K562 (cell line): ENCODE results near the gene RHEB. TPM values are rescaled to one million over a fixed set of nuclear protein-coding genes. Genes with fewer than 3 reads are reported as not detected.
A peak's percentile ranks its signal among the peaks of the same experiment; 100 is the strongest.

Source experiments
- ARHGAP35 ChIP-seq: fragments of 450-650 bp; IDR thresholded peaks from 2 replicates; pipeline ENCODE4 v1.6.1; 2018; ENCODE audit not compliant: partially characterized antibody
- CBX2 ChIP-seq: fragments of 200-600 bp; sonication (generic); IDR thresholded peaks from one replicate; pipeline ENCODE4 v1.6.1; 2012; ENCODE audit warnings: mild to moderate bottlenecking, low read length, inconsistent platforms; ENCODE audit not compliant: insufficient read depth, poor library complexity, severe bottlenecking
- CREM ChIP-seq: IDR thresholded peaks from 2 replicates; pipeline ENCODE4 v1.6.1; 2014; ENCODE audit warnings: antibody characterized with exemption, low read depth
- CSDE1 ChIP-seq, 2 experiments: fragments of 450-650 bp; IDR thresholded peaks; 2 replicates each; pipeline ENCODE4 v1.6.1; 2016; ENCODE audit warnings: mild to moderate bottlenecking in 1 of 2
- DACH1 ChIP-seq: fragments of 450-650 bp; IDR thresholded peaks from 2 replicates; pipeline ENCODE4 v1.6.1; 2018; ENCODE audit not compliant: partially characterized antibody
- GTF2A2 ChIP-seq: IDR thresholded peaks from 2 replicates; pipeline ENCODE4 v1.6.1; 2016; ENCODE audit warnings: mild to moderate bottlenecking, missing genetic modification characterization, missing compliant biosample characterization
- HNRNPLL ChIP-seq: fragments of 200-400 bp; formaldehyde crosslinking; IDR thresholded peaks from 2 replicates; pipeline ENCODE4 v1.6.1; 2017; ENCODE audit warnings: low read length, low read depth, mild to moderate bottlenecking; ENCODE audit not compliant: poor library complexity, severe bottlenecking
- IFI16 ChIP-seq: fragments of 250-450 bp; sonication (Bioruptor Pico); IDR thresholded peaks from 2 replicates; pipeline ENCODE4 v2.1.2; 2022; ENCODE audit warnings: mild to moderate bottlenecking, inconsistent platforms
- KDM2B ChIP-seq: fragments of 250-450 bp; sonication (Bioruptor Pico); IDR thresholded peaks from 2 replicates; pipeline ENCODE4 v1.8.0; 2021; ENCODE audit warnings: mild to moderate bottlenecking, moderate library complexity
- LARP7 ChIP-seq: fragments of 450-650 bp; IDR thresholded peaks from 2 replicates; pipeline ENCODE4 v1.6.1; 2016
- OTX1 ChIP-seq: fragments of 450-650 bp; formaldehyde crosslinking; IDR thresholded peaks from 2 replicates; pipeline ENCODE4 v1.4.0; 2022; ENCODE audit warnings: mild to moderate bottlenecking
- PURB ChIP-seq: sonication (generic); formaldehyde crosslinking; IDR thresholded peaks from 2 replicates; pipeline ENCODE4 v1.9.0; 2021; ENCODE audit warnings: low read depth, mild to moderate bottlenecking, missing genetic modification reagents
- RBM15 ChIP-seq: fragments of 200-400 bp; formaldehyde crosslinking; IDR thresholded peaks from 2 replicates; pipeline ENCODE4 v1.6.1; 2018; ENCODE audit warnings: mild to moderate bottlenecking, low read length, moderate library complexity; ENCODE audit not compliant: insufficient read depth
- SMARCA5 ChIP-seq: fragments of 450-650 bp; IDR thresholded peaks from 2 replicates; pipeline ENCODE4 v1.6.1; 2016
- SMARCC2 ChIP-seq: fragments of 450-650 bp; IDR thresholded peaks from 2 replicates; pipeline ENCODE4 v1.6.1; 2017; ENCODE audit warnings: antibody characterized with exemption, moderate library complexity, mild to moderate bottlenecking, low read depth
- ZNF124 ChIP-seq: sonication (generic); formaldehyde crosslinking; IDR thresholded peaks from 2 replicates; pipeline ENCODE4 v1.8.1; 2022; ENCODE audit warnings: missing genetic modification reagents
- ZNF551 ChIP-seq: fragments of 250-450 bp; sonication (Bioruptor Pico); IDR thresholded peaks from 2 replicates; pipeline ENCODE4 v1.5.0; 2021; ENCODE audit warnings: mild to moderate bottlenecking, moderate library complexity
- ZNF79 ChIP-seq: fragments of 250-450 bp; sonication (Bioruptor Pico); IDR thresholded peaks from 2 replicates; pipeline ENCODE4 v1.4.0; 2020; ENCODE audit warnings: low read depth, mild to moderate bottlenecking, moderate library complexity
- polyA plus RNA-seq, 8 experiments: library from polyadenylated mRNA; depleted of rRNA in 4 of 8; stranded (reverse) in 5 of 8; unstranded in 3 of 8; fragments of >200 nt; fragmentation: Nextera tagmentation in 2 of 8; fragmentation: Illumina TruSeq in 1 of 8; extraction: Ambion mirVana in 2 of 8; extraction: Trizol in 1 of 8; gene quantifications; 2 replicates each; pipeline versions ENCODE4 v1.2.1 to v1.2.3, GENCODE V29; 2011 to 2014; ENCODE audit warnings: inconsistent platforms in 1 of 8, missing spikeins in 1 of 8
- total RNA-seq, 7 experiments: library from RNA; depleted of rRNA in 6 of 7; stranded (reverse); fragments of >200 nt in 6 of 7; fragmentation: Illumina TruSeq in 2 of 7; extraction: Trizol in 2 of 7; gene quantifications; 2 replicates each; pipeline versions ENCODE4 v1.2.1 to v1.2.3, GENCODE V29; 2011 to 2021; ENCODE audit warnings: low replicate concordance in 1 of 7
- TF ChIP-seq, protein P1 (sequence below): fragments of 250-450 bp; sonication (Bioruptor Pico); IDR thresholded peaks from 2 replicates; pipeline ENCODE4 v1.9.0; 2021; ENCODE audit warnings: mild to moderate bottlenecking
- TF ChIP-seq, protein P2 (sequence below): fragments of 450-650 bp; IDR thresholded peaks from one replicate; pipeline ENCODE4 v1.6.1; 2018; ENCODE audit warnings: mild to moderate bottlenecking, moderate library complexity; ENCODE audit not compliant: partially characterized antibody
- TF ChIP-seq, protein P3 (sequence below): fragments of 450-650 bp; IDR thresholded peaks from 2 replicates; pipeline ENCODE4 v1.6.1; 2017; ENCODE audit warnings: antibody characterized with exemption
- TF ChIP-seq, protein P4 (sequence below): fragments of 250-450 bp; sonication (Bioruptor Pico); IDR thresholded peaks from 2 replicates; pipeline ENCODE4 v1.5.0; 2020; ENCODE audit warnings: mild to moderate bottlenecking
- TF ChIP-seq, protein P5 (sequence below): sonication (generic); formaldehyde crosslinking; IDR thresholded peaks from 2 replicates; pipeline ENCODE4 v1.4.0; 2020; ENCODE audit warnings: mild to moderate bottlenecking, missing genetic modification reagents

RHEB gene
- total and polyA plus RNA-seq, 9 of the 15 experiments (the other 6 are each of a cell fraction or from before 2014, with no cell fraction given) = 28.5 to 249 (median 182) TPM

DNA sequence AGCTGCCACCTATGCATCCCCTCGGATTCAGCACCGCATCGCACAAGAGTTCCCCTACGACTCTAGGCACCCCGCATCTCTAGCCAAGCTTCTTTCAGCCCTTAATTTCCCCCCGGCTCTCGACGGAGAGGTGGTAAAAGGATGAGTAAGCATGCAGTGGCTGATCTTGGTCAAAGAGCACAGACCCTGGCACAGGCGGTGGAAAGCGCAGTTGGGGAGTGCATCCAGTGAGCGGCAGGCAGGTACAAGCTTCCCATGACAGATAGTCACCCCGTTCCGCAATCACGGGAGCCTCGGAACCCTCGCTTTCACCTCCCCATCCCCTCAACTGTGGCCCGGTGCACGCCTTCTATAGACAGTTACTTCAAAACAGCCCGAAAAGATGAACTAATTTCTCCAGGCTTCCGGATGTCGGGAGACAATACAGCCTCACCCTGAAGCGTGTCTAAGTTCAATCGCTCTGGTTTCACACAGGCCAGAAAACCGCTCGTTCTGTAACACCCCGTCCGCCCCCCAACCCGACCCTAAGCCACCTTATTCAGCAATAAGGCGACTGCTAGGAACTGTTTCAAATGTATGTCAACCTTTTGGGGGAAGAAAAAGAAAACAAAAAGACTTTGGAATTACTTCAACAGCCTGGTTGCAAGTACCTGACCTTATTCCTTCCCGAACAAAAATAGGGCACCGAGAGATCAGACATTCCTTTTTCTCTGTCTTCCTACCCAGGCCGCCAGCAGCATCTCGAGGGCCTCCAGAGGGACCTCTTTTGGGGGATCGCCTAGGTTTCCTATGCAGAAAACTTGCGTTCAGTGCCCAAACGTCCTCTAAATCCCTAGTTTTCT is 1.4 kb downstream of the RHEB start (continued):
- TF ChIP-seq, protein P1, sequence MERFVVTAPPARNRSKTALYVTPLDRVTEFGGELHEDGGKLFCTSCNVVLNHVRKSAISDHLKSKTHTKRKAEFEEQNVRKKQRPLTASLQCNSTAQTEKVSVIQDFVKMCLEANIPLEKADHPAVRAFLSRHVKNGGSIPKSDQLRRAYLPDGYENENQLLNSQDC (CRISPR knock-in tag) = no peak
- TF ChIP-seq GTF2A2 (tag) = no peak
- TF ChIP-seq CBX2 = no peak
- TF ChIP-seq HNRNPLL = no peak
- TF ChIP-seq, protein P2, sequence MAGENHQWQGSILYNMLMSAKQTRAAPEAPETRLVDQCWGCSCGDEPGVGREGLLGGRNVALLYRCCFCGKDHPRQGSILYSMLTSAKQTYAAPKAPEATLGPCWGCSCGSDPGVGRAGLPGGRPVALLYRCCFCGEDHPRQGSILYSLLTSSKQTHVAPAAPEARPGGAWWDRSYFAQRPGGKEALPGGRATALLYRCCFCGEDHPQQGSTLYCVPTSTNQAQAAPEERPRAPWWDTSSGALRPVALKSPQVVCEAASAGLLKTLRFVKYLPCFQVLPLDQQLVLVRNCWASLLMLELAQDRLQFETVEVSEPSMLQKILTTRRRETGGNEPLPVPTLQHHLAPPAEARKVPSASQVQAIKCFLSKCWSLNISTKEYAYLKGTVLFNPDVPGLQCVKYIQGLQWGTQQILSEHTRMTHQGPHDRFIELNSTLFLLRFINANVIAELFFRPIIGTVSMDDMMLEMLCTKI = no peak
- TF ChIP-seq CREM = no peak
- TF ChIP-seq ARHGAP35 = no peak
- no peak for TF ChIP-seq KDM2B
- no peak for TF ChIP-seq DACH1
- TF ChIP-seq RBM15 = no peak
- no peak for TF ChIP-seq PURB
- TF ChIP-seq SMARCA5 = no peak
- TF ChIP-seq, protein P3, sequence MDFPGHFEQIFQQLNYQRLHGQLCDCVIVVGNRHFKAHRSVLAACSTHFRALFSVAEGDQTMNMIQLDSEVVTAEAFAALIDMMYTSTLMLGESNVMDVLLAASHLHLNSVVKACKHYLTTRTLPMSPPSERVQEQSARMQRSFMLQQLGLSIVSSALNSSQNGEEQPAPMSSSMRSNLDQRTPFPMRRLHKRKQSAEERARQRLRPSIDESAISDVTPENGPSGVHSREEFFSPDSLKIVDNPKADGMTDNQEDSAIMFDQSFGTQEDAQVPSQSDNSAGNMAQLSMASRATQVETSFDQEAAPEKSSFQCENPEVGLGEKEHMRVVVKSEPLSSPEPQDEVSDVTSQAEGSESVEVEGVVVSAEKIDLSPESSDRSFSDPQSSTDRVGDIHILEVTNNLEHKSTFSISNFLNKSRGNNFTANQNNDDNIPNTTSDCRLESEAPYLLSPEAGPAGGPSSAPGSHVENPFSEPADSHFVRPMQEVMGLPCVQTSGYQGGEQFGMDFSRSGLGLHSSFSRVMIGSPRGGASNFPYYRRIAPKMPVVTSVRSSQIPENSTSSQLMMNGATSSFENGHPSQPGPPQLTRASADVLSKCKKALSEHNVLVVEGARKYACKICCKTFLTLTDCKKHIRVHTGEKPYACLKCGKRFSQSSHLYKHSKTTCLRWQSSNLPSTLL = no peak
- TF ChIP-seq, protein P4, sequence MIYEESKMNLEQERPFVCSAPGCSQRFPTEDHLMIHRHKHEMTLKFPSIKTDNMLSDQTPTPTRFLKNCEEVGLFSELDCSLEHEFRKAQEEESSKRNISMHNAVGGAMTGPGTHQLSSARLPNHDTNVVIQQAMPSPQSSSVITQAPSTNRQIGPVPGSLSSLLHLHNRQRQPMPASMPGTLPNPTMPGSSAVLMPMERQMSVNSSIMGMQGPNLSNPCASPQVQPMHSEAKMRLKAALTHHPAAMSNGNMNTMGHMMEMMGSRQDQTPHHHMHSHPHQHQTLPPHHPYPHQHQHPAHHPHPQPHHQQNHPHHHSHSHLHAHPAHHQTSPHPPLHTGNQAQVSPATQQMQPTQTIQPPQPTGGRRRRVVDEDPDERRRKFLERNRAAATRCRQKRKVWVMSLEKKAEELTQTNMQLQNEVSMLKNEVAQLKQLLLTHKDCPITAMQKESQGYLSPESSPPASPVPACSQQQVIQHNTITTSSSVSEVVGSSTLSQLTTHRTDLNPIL = no peak
- TF ChIP-seq SMARCC2 = 0 out of 2 replicates have a peak, but pooled peaks have one; percentile 47
- TF ChIP-seq, protein P5, sequence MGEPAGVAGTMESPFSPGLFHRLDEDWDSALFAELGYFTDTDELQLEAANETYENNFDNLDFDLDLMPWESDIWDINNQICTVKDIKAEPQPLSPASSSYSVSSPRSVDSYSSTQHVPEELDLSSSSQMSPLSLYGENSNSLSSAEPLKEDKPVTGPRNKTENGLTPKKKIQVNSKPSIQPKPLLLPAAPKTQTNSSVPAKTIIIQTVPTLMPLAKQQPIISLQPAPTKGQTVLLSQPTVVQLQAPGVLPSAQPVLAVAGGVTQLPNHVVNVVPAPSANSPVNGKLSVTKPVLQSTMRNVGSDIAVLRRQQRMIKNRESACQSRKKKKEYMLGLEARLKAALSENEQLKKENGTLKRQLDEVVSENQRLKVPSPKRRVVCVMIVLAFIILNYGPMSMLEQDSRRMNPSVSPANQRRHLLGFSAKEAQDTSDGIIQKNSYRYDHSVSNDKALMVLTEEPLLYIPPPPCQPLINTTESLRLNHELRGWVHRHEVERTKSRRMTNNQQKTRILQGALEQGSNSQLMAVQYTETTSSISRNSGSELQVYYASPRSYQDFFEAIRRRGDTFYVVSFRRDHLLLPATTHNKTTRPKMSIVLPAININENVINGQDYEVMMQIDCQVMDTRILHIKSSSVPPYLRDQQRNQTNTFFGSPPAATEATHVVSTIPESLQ (CRISPR knock-in tag) = peak; percentile 70; the same call in 1 of the 2 replicates
- TF ChIP-seq OTX1 = no peak
- TF ChIP-seq ZNF124 (CRISPR knock-in tag) = no peak
- TF ChIP-seq LARP7 = no peak
- TF ChIP-seq ZNF551 (CRISPR knock-in tag) = no peak
- no peak for TF ChIP-seq ZNF79 (CRISPR knock-in tag)
- no peak for TF ChIP-seq IFI16
- TF ChIP-seq CSDE1 (IDR thresholded peaks at IDR 0.05) = no peak
